Activated naive CD4-positive, alpha-beta T cell treated with anti-CD3 and anti-CD28 coated beads for 36 hours (primary cell): ENCODE data around the gene NEK1. TPM values are rescaled to one million over a fixed set of nuclear protein-coding genes. Genes with fewer than 3 reads are reported as not detected.
"Not testable (repeated sequence)": the region's sequence is repeated elsewhere in the genome, so short reads cannot be mapped to it uniquely, and the experiment has no call there.

Experiments
- CTCF ChIA-PET: fragments of 350-600 bp; sonication (Branson Sonifier 250); formaldehyde crosslinking; loops from one replicate; lab custom pipeline; 2021; ENCODE audit warnings: antibody characterized with exemption; lab: Charles Lee
- DNase-seq: peaks from one replicate; pipeline ENCODE4 v3.0.0-alpha.2; 2020
- H3K27ac Mint-ChIP-seq: one replicate; pipeline ENCODE4 v1.8.0; 2021; ENCODE audit warnings: mild to moderate bottlenecking, mixed read lengths
- H3K27me3 Mint-ChIP-seq: one replicate; pipeline ENCODE4 v1.8.0; 2021; ENCODE audit warnings: low read depth, mixed read lengths
- H3K36me3 Mint-ChIP-seq: one replicate; pipeline ENCODE4 v1.8.0; 2021; ENCODE audit warnings: low read depth, mixed read lengths
- H3K4me1 Mint-ChIP-seq: one replicate; pipeline ENCODE4 v1.8.0; 2021; ENCODE audit warnings: low read depth, mixed read lengths
- H3K4me3 Mint-ChIP-seq: one replicate; pipeline ENCODE4 v1.8.0; 2021; ENCODE audit warnings: mild to moderate bottlenecking, moderate library complexity, mixed read lengths
- H3K9me3 Mint-ChIP-seq: one replicate; pipeline ENCODE4 v1.8.0; 2021; ENCODE audit warnings: mixed read lengths
- intact Hi-C: fragments of 100-400 bp; cut with micrococcal nuclease; formaldehyde crosslinking; loops from one replicate; pipeline ENCODE4 v1.15.1; 2023
- total RNA-seq, 2 experiments: library from RNA; stranded (reverse); gene quantifications; one replicate each; pipeline ENCODE4 v1.2.3, GENCODE V29; 2021

NEK1 gene
- total RNA-seq, 2 experiments from 2014 or later: 9.5 to 10.3 TPM

DNA sequence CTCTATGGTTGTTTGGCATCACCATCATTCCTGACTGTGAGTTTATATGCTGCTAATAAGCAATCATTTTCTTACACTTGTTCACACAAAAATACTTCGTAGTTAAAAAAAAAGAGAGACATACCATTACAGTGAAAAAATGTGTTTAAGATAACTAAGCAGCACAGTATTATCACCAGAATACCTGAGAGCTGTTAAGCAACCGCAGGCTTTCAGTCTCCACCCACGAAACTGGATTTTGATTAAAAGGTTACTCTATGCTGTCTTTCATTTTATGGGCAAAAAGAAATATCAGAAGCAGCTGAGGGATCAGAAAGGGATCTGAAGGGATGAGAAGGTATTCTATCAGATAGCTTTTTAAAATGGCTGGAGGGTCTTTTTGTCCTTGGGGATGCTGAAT is 148.3 kb downstream of the NEK1 start:
- intact Hi-C loops: no loop called here

DNA sequence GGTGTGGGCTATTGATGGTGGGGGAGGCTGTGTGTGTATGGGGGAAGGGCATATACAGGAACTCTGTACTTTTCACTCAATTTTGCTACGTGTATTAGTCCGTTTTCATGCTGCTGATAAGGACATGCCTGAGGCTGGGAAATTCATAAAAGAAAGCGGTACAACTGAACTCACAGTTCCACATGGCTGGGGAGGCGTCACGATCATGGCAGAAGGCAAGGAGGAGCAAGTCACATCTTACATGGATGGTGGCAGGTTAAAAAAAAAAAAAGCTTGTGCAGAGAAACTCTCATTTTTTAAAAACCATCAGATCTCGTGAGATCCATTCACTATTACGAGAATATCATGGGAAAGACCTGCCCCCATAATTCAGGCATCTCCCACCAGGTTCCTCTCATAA is 152.3 kb downstream of the NEK1 start:
- Mint-ChIP-seq H3K27ac (no peak overlapping the region), H3K4me1 (no peaks in the 10 kb centered on the region), H3K36me3 (peaks cover 64% of the 10 kb centered on the region), H3K9me3 (peaks cover 12% of the 10 kb centered on the region), H3K27me3 (no peaks in the 10 kb centered on the region), H3K4me3 (no peak overlapping the region)
- CTCF ChIA-PET: interaction anchor here (0.7 kb wide), 1 partner anchor 12 kb away, joined by 3 read pairs; no protein-coding TSS in a partner anchor
- intact Hi-C loops: no loop called here
- no peak for DNase-seq

More for the DNA sequence above, 148.3 kb downstream of the NEK1 start:
- peaks cover 8% of the 10 kb centered on the region for H3K9me3 Mint-ChIP-seq
- CTCF ChIA-PET: interaction anchor here (0.5 kb wide), 1 partner anchor 381 kb away, joined by 6 read pairs; no protein-coding TSS in a partner anchor
- DNase-seq: no peak
- no peaks in the 10 kb centered on the region for H3K27me3 Mint-ChIP-seq
- no peak overlapping the region for H3K27ac Mint-ChIP-seq
- peaks cover 40% of the 10 kb centered on the region for H3K36me3 Mint-ChIP-seq
- H3K4me1 Mint-ChIP-seq: no peaks in the 10 kb centered on the region
- H3K4me3 Mint-ChIP-seq: no peak overlapping the region

DNA sequence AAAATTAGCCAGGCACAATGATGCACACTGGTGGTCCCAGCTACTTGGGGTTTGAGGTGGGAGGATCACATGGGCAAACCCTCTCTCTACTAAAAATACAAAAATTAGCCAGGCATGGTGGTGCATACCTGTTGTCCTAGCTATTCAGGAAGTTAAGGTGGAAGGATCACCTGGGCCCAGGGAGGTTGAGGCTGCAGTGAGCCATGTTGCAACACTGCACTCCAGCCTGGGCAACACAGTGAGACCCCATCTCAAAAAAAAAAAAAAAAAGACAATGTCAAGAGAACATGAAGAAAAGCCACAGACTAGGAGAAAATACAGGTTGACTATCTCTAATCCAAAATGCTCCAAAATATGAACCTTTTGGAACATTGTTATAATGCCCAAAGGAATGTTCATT is 153.8 kb downstream of the NEK1 start:
- Mint-ChIP-seq H3K9me3 (peaks cover 17% of the 10 kb centered on the region), H3K27me3 (no peaks in the 10 kb centered on the region), H3K36me3 (peaks cover 75% of the 10 kb centered on the region), H3K4me1 (no peaks in the 10 kb centered on the region), H3K27ac (no peak overlapping the region), H3K4me3 (no peak overlapping the region)
- intact Hi-C loops: no loop called here
- DNase-seq: no peak
- CTCF ChIA-PET: no interaction called here

GRCh38 chr4:169452644-169453043 is 159.7 kb downstream of the NEK1 start:
- Mint-ChIP-seq H3K9me3 (peaks cover 44% of the 10 kb centered on the region), H3K36me3 (peaks cover 85% of the 10 kb centered on the region)
- CTCF ChIA-PET, H3K27ac Mint-ChIP-seq, DNase-seq, H3K4me1 Mint-ChIP-seq, H3K27me3 Mint-ChIP-seq, H3K4me3 Mint-ChIP-seq, intact Hi-C loops: not testable (repeated sequence)

DNA sequence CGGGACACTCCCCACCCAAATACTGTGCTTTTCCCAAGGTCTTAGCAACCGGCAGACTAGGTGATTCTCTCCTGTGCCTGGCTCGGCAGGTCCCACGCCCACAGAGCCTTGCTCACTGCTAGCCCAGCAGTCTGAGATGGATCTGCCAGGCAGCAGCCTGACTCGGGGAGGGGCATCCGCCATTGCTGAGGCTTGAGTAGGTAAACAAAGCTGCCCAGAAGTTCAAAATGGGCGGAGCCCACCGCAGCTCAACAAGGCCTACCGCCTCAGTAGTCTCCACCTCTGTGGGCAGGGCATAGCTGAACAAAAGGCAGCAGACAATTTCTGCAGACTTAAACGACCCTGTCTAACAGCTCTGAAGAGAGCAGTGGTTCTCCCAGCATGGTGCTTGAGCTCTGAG is 163.4 kb downstream of the NEK1 start:
- DNase-seq, CTCF ChIA-PET: not testable (repeated sequence)
- peaks cover 57% of the 10 kb centered on the region for H3K9me3 Mint-ChIP-seq

GRCh38 chr4:169446824-169447223 is 165.6 kb downstream of the NEK1 start:
- Mint-ChIP-seq H3K27ac (no peak overlapping the region), H3K4me1 (no peaks in the 10 kb centered on the region), H3K9me3 (peaks cover 57% of the 10 kb centered on the region), H3K27me3 (no peaks in the 10 kb centered on the region), H3K36me3 (peaks cover 79% of the 10 kb centered on the region), H3K4me3 (no peak overlapping the region)
- CTCF ChIA-PET: interaction anchor here (0.7 to 0.9 kb wide), 2 partner anchors 334 to 525 kb away, joined by 3 read pairs; no protein-coding TSS in a partner anchor
- intact Hi-C loops: no loop called here
- DNase-seq: no peak

More for the DNA sequence above, 163.4 kb downstream of the NEK1 start:
- intact Hi-C loops, H3K27ac Mint-ChIP-seq, H3K4me3 Mint-ChIP-seq, H3K27me3 Mint-ChIP-seq, H3K4me1 Mint-ChIP-seq: not testable (repeated sequence)
- peaks cover 88% of the 10 kb centered on the region for H3K36me3 Mint-ChIP-seq

GRCh38 chr4:169443748-169444147 is 168.6 kb downstream of the NEK1 start:
- H3K27me3 Mint-ChIP-seq: no peaks in the 10 kb centered on the region
- peaks cover 35% of the 10 kb centered on the region for H3K9me3 Mint-ChIP-seq
- DNase-seq: no peak
- CTCF ChIA-PET: no interaction called here
- no peaks in the 10 kb centered on the region for H3K4me1 Mint-ChIP-seq
- intact Hi-C loops: no loop called here
- no peak overlapping the region for H3K27ac Mint-ChIP-seq
- peaks cover 54% of the 10 kb centered on the region for H3K36me3 Mint-ChIP-seq
- no peak overlapping the region for H3K4me3 Mint-ChIP-seq

- Mint-ChIP-seq H3K9me3 (peaks cover 22% of the 10 kb centered on the region), H3K27ac (no peak overlapping the region), H3K36me3 (peaks cover 30% of the 10 kb centered on the region), H3K4me3 (no peak overlapping the region), H3K27me3 (no peaks in the 10 kb centered on the region), H3K4me1 (no peaks in the 10 kb centered on the region)
- DNase-seq: no peak
- CTCF ChIA-PET: no interaction called here
- intact Hi-C loops: no loop called here
These were observed 171.9 kb downstream of the NEK1 start for GRCh38 chr4:169440446-169440845.

DNA sequence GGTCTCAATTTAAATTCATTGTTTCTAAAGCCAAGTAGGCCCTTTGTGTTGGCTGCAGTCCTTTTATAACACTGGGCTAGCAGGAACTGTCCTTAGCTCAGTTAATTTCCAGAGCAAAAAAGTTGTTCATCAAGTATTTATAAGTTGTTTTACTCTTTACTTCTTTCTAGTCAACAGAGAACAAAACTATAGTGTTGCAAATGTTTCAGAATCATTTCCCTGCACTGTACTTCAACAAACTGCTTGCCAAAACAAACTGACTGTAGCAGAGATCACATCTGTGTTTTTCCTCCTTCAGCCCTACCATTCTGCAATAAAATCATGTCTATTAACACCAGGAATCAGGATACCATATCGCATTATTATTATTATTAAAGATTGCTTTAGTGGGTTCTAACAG is 173.1 kb downstream of the NEK1 start:
- DNase-seq: no peak
- H3K4me1 Mint-ChIP-seq: no peaks in the 10 kb centered on the region
- H3K9me3 Mint-ChIP-seq: peaks cover 12% of the 10 kb centered on the region
- H3K27me3 Mint-ChIP-seq: no peaks in the 10 kb centered on the region
- intact Hi-C loops: no loop called here
- H3K27ac Mint-ChIP-seq: no peak overlapping the region
- peaks cover 18% of the 10 kb centered on the region for H3K36me3 Mint-ChIP-seq
- H3K4me3 Mint-ChIP-seq: no peak overlapping the region
- CTCF ChIA-PET: no interaction called here

DNA sequence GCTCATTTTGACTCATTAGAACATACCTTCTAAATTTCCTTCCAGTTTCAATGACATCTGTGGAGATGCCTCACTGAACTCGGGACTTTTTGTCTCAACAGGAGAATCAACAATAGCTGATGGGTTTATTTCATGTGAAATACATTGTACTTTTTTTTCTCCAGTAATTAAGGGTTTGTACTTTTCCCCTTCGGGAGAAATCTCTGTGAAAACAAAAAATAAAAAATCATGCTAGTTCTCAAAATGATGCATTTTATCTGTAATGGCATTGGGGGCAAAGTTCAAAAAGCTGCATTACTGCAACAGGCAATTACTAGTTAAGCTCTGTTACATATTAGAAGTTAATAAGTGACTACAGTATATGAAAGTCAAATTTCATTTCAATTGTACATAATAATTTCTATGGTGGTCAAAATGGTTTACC is 174.3 kb downstream of the NEK1 start:
- H3K4me1 Mint-ChIP-seq: no peaks in the 10 kb centered on the region
- H3K27me3 Mint-ChIP-seq: no peaks in the 10 kb centered on the region
- intact Hi-C loops: no loop called here
- CTCF ChIA-PET: interaction anchor here (0.7 kb wide), 2 partner anchors 705 to 788 kb away, joined by 3 read pairs; no protein-coding TSS in a partner anchor
- H3K4me3 Mint-ChIP-seq: no peak overlapping the region
- H3K27ac Mint-ChIP-seq: no peak overlapping the region
- peaks cover 4% of the 10 kb centered on the region for H3K9me3 Mint-ChIP-seq
- peaks cover 10% of the 10 kb centered on the region for H3K36me3 Mint-ChIP-seq
- DNase-seq: no peak

- no peak overlapping the region for H3K27ac Mint-ChIP-seq
- DNase-seq: no peak
- H3K4me3 Mint-ChIP-seq: no peak overlapping the region
- H3K36me3 Mint-ChIP-seq: peaks cover 10% of the 10 kb centered on the region
- intact Hi-C loops: no loop called here
- H3K4me1 Mint-ChIP-seq: no peaks in the 10 kb centered on the region
- no peaks in the 10 kb centered on the region for H3K27me3 Mint-ChIP-seq
- peaks cover 2% of the 10 kb centered on the region for H3K9me3 Mint-ChIP-seq
- CTCF ChIA-PET: interaction anchor here (0.7 kb wide), 1 partner anchor 706 kb away, joined by 3 read pairs; no protein-coding TSS in a partner anchor
These were observed 174.9 kb downstream of the NEK1 start for GRCh38 chr4:169437299-169438047.

DNA sequence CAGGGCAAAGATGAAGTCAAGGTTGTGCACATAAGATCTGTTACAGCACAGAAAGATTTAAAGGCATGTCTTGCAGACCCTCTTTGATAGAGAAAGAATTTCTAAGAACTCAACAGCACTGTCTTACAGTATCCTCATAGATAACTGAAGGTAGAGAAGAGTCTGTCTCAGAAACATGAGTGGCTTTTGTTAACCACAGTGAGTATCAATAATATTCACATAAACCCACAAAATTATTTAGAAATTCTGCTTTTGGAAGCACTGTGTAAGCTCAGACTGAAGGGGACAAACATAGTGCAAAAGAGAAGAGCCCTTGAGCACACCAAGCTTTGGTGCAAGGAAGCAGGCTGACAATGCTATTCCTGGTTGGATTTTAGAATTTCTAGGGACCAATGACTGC is 175.6 kb downstream of the NEK1 start:
- Mint-ChIP-seq H3K4me1 (no peaks in the 10 kb centered on the region), H3K27me3 (no peaks in the 10 kb centered on the region), H3K9me3 (no peaks in the 10 kb centered on the region), H3K36me3 (peaks cover 6% of the 10 kb centered on the region), H3K27ac (no peak overlapping the region), H3K4me3 (no peak overlapping the region)
- intact Hi-C loops: no loop called here
- no peak for DNase-seq
- CTCF ChIA-PET: no interaction called here

GRCh38 chr4:169428376-169428775 is 184.0 kb downstream of the NEK1 start:
- Mint-ChIP-seq H3K9me3 (no peaks in the 10 kb centered on the region), H3K27ac (no peak overlapping the region), H3K27me3 (no peaks in the 10 kb centered on the region), H3K36me3 (peaks cover 11% of the 10 kb centered on the region), H3K4me3 (no peak overlapping the region), H3K4me1 (no peaks in the 10 kb centered on the region)
- intact Hi-C loops: no loop called here
- CTCF ChIA-PET: no interaction called here
- no peak for DNase-seq
